ENCODE results near the gene NDC1. TPM values are rescaled to one million over a fixed set of nuclear protein-coding genes. Genes with fewer than 3 reads are reported as not detected.

Gene NDC1
- total and polyA plus RNA-seq, 2 of the 4 experiments (the other 2 are of a cell fraction), result 11.8 to 33.9 TPM

DNA sequence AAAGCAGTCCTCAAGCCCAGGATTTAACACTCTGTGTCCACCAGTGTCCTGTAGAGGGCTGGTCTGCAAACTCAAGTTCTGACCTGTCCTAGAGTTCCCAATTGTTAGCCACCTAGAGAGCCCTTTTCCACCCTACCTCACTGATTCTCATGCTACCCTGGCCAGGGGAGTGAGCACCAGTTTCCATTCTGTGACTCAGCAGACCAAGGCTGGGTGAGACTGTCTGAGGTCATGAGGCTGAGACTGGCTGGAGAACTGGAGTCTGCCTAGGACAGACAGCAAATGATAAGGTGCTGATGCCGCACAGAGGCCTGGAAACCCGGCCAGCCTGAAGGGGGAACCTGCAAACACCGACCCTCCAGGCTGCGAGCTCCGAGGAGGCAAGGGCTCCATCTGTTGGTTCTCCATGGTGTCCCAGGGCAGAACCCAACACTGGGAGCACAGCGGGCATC is 112.8 kb downstream of the NDC1 start:
- no peak overlapping the region for H4K5ac ChIP-seq (ENCODE audit: low read depth, low read length)
- H3K23ac ChIP-seq (ENCODE audit: low read depth, low read length), result peak overlapping the region; percentile 66
- TF ChIP-seq CEBPB (IDR thresholded peaks at IDR 0.05; ENCODE audit: low read depth, low read length) (no peak), RCOR1 (IDR thresholded peaks at IDR 0.05; ENCODE audit: insufficient replicate concordance, low read length) (peak; percentile 6), SMC3 (IDR thresholded peaks at IDR 0.05; ENCODE audit: low read depth, low read length) (peak; percentile 45), BHLHE40 (IDR thresholded peaks at IDR 0.05; ENCODE audit: low read depth, low read length) (no peak), NFE2L2 (IDR thresholded peaks at IDR 0.05; ENCODE audit: low read depth, low read length) (peak; percentile 75; the same call in 1 of the 2 replicates), RAD21 (IDR thresholded peaks at IDR 0.05; ENCODE audit: low read length) (peak; percentile 51), MAFK (IDR thresholded peaks at IDR 0.05; ENCODE audit: low read depth, low read length) (peak; percentile 24; the same call in 1 of the 2 replicates), FOS (IDR thresholded peaks at IDR 0.05; ENCODE audit: low read depth, low read length) (peak; percentile 61; the same call in 1 of the 2 replicates), MAZ (IDR thresholded peaks at IDR 0.05; ENCODE audit: borderline replicate concordance, low read depth, low read length) (no peak), RFX5 (IDR thresholded peaks at IDR 0.05; ENCODE audit: low read depth, low read length) (no peak)
- TF ChIP-seq, protein P1, sequence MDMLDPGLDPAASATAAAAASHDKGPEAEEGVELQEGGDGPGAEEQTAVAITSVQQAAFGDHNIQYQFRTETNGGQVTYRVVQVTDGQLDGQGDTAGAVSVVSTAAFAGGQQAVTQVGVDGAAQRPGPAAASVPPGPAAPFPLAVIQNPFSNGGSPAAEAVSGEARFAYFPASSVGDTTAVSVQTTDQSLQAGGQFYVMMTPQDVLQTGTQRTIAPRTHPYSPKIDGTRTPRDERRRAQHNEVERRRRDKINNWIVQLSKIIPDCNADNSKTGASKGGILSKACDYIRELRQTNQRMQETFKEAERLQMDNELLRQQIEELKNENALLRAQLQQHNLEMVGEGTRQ (IDR thresholded peaks at IDR 0.05; ENCODE audit: low read depth, low read length), result no peak
- TF ChIP-seq, protein P2, sequence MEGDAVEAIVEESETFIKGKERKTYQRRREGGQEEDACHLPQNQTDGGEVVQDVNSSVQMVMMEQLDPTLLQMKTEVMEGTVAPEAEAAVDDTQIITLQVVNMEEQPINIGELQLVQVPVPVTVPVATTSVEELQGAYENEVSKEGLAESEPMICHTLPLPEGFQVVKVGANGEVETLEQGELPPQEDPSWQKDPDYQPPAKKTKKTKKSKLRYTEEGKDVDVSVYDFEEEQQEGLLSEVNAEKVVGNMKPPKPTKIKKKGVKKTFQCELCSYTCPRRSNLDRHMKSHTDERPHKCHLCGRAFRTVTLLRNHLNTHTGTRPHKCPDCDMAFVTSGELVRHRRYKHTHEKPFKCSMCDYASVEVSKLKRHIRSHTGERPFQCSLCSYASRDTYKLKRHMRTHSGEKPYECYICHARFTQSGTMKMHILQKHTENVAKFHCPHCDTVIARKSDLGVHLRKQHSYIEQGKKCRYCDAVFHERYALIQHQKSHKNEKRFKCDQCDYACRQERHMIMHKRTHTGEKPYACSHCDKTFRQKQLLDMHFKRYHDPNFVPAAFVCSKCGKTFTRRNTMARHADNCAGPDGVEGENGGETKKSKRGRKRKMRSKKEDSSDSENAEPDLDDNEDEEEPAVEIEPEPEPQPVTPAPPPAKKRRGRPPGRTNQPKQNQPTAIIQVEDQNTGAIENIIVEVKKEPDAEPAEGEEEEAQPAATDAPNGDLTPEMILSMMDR (conservative IDR thresholded peaks at IDR 0.05; ENCODE audit: low read depth, low read length), result peak; percentile 48
- TF ChIP-seq, protein P3, sequence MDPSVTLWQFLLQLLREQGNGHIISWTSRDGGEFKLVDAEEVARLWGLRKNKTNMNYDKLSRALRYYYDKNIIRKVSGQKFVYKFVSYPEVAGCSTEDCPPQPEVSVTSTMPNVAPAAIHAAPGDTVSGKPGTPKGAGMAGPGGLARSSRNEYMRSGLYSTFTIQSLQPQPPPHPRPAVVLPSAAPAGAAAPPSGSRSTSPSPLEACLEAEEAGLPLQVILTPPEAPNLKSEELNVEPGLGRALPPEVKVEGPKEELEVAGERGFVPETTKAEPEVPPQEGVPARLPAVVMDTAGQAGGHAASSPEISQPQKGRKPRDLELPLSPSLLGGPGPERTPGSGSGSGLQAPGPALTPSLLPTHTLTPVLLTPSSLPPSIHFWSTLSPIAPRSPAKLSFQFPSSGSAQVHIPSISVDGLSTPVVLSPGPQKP (IDR thresholded peaks at IDR 0.05; ENCODE audit: borderline replicate concordance, low read depth, low read length), result no peak
- peak; percentile 84 for ATAC-seq (ENCODE audit: low read depth)
- H3K36me3 ChIP-seq (ENCODE audit: control insufficient read depth, insufficient read depth, low read length), result peaks cover 2% of the 10 kb centered on the region; the same call in 1 of the 2 replicates
- H2BK5ac ChIP-seq (ENCODE audit: low read depth, low read length, poor library complexity, severe bottlenecking), result no peak overlapping the region
- H3K4ac ChIP-seq (ENCODE audit: low read depth, low read length), result no peak overlapping the region
- H2BK20ac ChIP-seq (ENCODE audit: low read depth, low read length), result no peak overlapping the region
- H3K9me1 ChIP-seq (ENCODE audit: insufficient read depth, low read length), result peaks cover 4% of the 10 kb centered on the region; the same call in 1 of the 2 replicates
- H3K56ac ChIP-seq (ENCODE audit: extremely low read depth, insufficient read depth, low read length), result no peak overlapping the region
- peaks cover 15 to 36% of the 10 kb centered on the region in 2 experiments for H3K79me1 ChIP-seq (ENCODE audit: low read depth in 1 of 2, low read length in 2 of 2)
- BruUV-seq (replicated peaks), result no TSS peak
- 0 out of 2 replicates have a peak overlapping the region, but pooled peaks have one; percentile 72 for H3K14ac ChIP-seq (replicated peaks; ENCODE audit: low read depth, low read length)
- ChIA-PET CTCF (interaction anchor here (2.5 kb wide), 1 partner anchor 10 kb away, joined by 8 read pairs; no protein-coding TSS in a partner anchor), POLR2A (ENCODE audit: unreplicated experiment) (no interaction called here)
- no peaks in the 10 kb centered on the region for H3K27me3 ChIP-seq (ENCODE audit: control insufficient read depth, insufficient read depth, low read length)
- peak overlapping the region; percentile 45; the same call in 1 of the 2 replicates for H2AK5ac ChIP-seq (ENCODE audit: low read depth, low read length)
- H2AFZ ChIP-seq (replicated peaks; ENCODE audit: low read length, poor library complexity), result peak overlapping the region; percentile 59
- H2AK9ac ChIP-seq (replicated peaks; ENCODE audit: low read depth, low read length, poor library complexity), result no peak overlapping the region
- no peak overlapping the region for H2BK120ac ChIP-seq (ENCODE audit: low read depth, low read length)
- H4K91ac ChIP-seq (ENCODE audit: insufficient read depth, low read depth, low read length), result 0 out of 2 replicates have a peak overlapping the region, but pooled peaks have one; percentile 3
- no peak overlapping the region for H3K4me3 ChIP-seq (ENCODE audit: insufficient read depth, low read depth, low read length)
- in situ Hi-C loops (cut with MboI; ENCODE audit: low sequenced_read_pairs) (no loop called here), intact Hi-C loops (cut with micrococcal nuclease) (no loop called here), dilution Hi-C loops (cut with HindIII; ENCODE audit: low sequenced_read_pairs, unreplicated experiment) (no loop called here)
- no peak overlapping the region for H4K8ac ChIP-seq (ENCODE audit: low read depth in 2 of 2, low read length in 2 of 2)
- H3K4me1 ChIP-seq (ENCODE audit: control insufficient read depth, insufficient read depth, low read length), result peaks cover 3% of the 10 kb centered on the region; the same call in 1 of the 2 replicates
- no peak overlapping the region for H3K9ac ChIP-seq (ENCODE audit: low read depth, low read length)
- no peaks in the 10 kb centered on the region for H3K9me3 ChIP-seq (ENCODE audit: control insufficient read depth, insufficient read depth, low read length)
- no peaks in the 10 kb centered on the region for H4K20me1 ChIP-seq (ENCODE audit: insufficient read depth, low read length)
- H3K18ac ChIP-seq (ENCODE audit: low read depth, low read length), result no peak overlapping the region
- H3K27ac ChIP-seq (ENCODE audit: insufficient read depth, low read length), result no peak overlapping the region
- WGBS, 2 experiments (ENCODE audit: extremely low coverage in 2 of 2, insufficient read length in 1 of 2), result 6% methylated on average over 3 of the region's 6 CpGs; no CpG with 5 or more reads in 1 of the 2 experiments
- H2BK15ac ChIP-seq (ENCODE audit: low read depth, low read length), result 0 out of 3 replicates have a peak overlapping the region, but pooled peaks have one; percentile 1
- no peak overlapping the region for H3K4me2 ChIP-seq (ENCODE audit: low read depth, low read length)
- DNase-seq, result peak; percentile 77

All from IMR-90 (cell line).